Measurements from ENCODE around the gene INSC.
A peak's percentile ranks its signal among the peaks of the same experiment; 100 is the strongest.

INSC gene

GRCh38 chr11:15074206-15075161, 40.2 kb upstream of the INSC start:
- TF ChIP-seq YY1 (IDR thresholded peaks at IDR 0.05; ENCODE audit: low read depth) = no peak
- TF ChIP-seq CREB1 (IDR thresholded peaks at IDR 0.05; ENCODE audit: low read depth) = no peak
- peak; percentile 81 for TF ChIP-seq RAD21 (IDR thresholded peaks at IDR 0.05; ENCODE audit: low read depth)
- TF ChIP-seq EGR1 (IDR thresholded peaks at IDR 0.05) = no peak
- no peak for TF ChIP-seq EP300 (IDR thresholded peaks at IDR 0.05; ENCODE audit: borderline replicate concordance)
- TF ChIP-seq TCF12 (IDR thresholded peaks at IDR 0.05; ENCODE audit: low read depth) = no peak
- TF ChIP-seq FOXM1 (IDR thresholded peaks at IDR 0.05; ENCODE audit: borderline replicate concordance, low read depth) = no peak
- TF ChIP-seq, protein P1, sequence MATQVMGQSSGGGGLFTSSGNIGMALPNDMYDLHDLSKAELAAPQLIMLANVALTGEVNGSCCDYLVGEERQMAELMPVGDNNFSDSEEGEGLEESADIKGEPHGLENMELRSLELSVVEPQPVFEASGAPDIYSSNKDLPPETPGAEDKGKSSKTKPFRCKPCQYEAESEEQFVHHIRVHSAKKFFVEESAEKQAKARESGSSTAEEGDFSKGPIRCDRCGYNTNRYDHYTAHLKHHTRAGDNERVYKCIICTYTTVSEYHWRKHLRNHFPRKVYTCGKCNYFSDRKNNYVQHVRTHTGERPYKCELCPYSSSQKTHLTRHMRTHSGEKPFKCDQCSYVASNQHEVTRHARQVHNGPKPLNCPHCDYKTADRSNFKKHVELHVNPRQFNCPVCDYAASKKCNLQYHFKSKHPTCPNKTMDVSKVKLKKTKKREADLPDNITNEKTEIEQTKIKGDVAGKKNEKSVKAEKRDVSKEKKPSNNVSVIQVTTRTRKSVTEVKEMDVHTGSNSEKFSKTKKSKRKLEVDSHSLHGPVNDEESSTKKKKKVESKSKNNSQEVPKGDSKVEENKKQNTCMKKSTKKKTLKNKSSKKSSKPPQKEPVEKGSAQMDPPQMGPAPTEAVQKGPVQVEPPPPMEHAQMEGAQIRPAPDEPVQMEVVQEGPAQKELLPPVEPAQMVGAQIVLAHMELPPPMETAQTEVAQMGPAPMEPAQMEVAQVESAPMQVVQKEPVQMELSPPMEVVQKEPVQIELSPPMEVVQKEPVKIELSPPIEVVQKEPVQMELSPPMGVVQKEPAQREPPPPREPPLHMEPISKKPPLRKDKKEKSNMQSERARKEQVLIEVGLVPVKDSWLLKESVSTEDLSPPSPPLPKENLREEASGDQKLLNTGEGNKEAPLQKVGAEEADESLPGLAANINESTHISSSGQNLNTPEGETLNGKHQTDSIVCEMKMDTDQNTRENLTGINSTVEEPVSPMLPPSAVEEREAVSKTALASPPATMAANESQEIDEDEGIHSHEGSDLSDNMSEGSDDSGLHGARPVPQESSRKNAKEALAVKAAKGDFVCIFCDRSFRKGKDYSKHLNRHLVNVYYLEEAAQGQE (IDR thresholded peaks at IDR 0.05; ENCODE audit: low read depth) = no peak
- TF ChIP-seq TAF1 (IDR thresholded peaks at IDR 0.05; ENCODE audit: low read depth) = no peak
- TF ChIP-seq CEBPB (IDR thresholded peaks at IDR 0.05) = no peak
- TF ChIP-seq TEAD4 (IDR thresholded peaks at IDR 0.05) = no peak
- no peak for TF ChIP-seq NFIC (IDR thresholded peaks at IDR 0.05)
- TF ChIP-seq, protein P2, sequence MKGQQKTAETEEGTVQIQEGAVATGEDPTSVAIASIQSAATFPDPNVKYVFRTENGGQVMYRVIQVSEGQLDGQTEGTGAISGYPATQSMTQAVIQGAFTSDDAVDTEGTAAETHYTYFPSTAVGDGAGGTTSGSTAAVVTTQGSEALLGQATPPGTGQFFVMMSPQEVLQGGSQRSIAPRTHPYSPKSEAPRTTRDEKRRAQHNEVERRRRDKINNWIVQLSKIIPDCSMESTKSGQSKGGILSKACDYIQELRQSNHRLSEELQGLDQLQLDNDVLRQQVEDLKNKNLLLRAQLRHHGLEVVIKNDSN (IDR thresholded peaks at IDR 0.05) = peak; percentile 47
- TF ChIP-seq ZBTB7A (IDR thresholded peaks at IDR 0.05; ENCODE audit: low read depth) = peak; percentile 40; the same call in 1 of the 2 replicates
- peak; percentile 40 for TF ChIP-seq MAX (IDR thresholded peaks at IDR 0.05)

DNA sequence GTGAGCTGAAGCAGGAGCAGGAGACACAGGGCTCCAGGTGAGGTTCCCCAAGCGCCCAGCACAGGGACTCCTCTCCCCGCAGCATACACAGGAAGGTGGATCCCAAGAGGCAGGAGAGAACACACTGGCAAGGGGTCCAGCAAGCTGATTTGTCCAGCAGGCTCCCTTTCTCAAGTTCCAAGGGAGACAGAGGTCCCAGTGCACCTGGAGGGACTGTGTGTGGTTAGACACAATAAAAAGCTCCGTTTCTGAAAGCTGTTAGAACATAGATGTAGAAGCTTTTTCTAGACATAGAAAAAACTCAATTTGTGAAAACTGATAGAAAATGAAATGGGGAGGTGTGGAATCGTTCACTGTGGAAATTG, 39.6 kb upstream of the INSC start:
- no peak for TF ChIP-seq CEBPB (IDR thresholded peaks at IDR 0.05)
- TF ChIP-seq RAD21 (IDR thresholded peaks at IDR 0.05; ENCODE audit: low read depth) = no peak
- no peak for TF ChIP-seq MAX (IDR thresholded peaks at IDR 0.05)
- TF ChIP-seq YY1 (IDR thresholded peaks at IDR 0.05; ENCODE audit: low read depth) = no peak
- TF ChIP-seq CREB1 (IDR thresholded peaks at IDR 0.05; ENCODE audit: low read depth) = no peak
- TF ChIP-seq, protein P1 (IDR thresholded peaks at IDR 0.05; ENCODE audit: low read depth) = no peak
- TF ChIP-seq TEAD4 (IDR thresholded peaks at IDR 0.05) = no peak
- no peak for TF ChIP-seq TCF12 (IDR thresholded peaks at IDR 0.05; ENCODE audit: low read depth)
- no peak for TF ChIP-seq ZBTB7A (IDR thresholded peaks at IDR 0.05; ENCODE audit: low read depth)
- no peak for TF ChIP-seq FOXM1 (IDR thresholded peaks at IDR 0.05; ENCODE audit: borderline replicate concordance, low read depth)
- TF ChIP-seq, protein P2 (IDR thresholded peaks at IDR 0.05) = no peak
- no peak for TF ChIP-seq TAF1 (IDR thresholded peaks at IDR 0.05; ENCODE audit: low read depth)
- TF ChIP-seq NFIC (IDR thresholded peaks at IDR 0.05) = no peak
- no peak for TF ChIP-seq EGR1 (IDR thresholded peaks at IDR 0.05)
- no peak for TF ChIP-seq EP300 (IDR thresholded peaks at IDR 0.05; ENCODE audit: borderline replicate concordance)

DNA sequence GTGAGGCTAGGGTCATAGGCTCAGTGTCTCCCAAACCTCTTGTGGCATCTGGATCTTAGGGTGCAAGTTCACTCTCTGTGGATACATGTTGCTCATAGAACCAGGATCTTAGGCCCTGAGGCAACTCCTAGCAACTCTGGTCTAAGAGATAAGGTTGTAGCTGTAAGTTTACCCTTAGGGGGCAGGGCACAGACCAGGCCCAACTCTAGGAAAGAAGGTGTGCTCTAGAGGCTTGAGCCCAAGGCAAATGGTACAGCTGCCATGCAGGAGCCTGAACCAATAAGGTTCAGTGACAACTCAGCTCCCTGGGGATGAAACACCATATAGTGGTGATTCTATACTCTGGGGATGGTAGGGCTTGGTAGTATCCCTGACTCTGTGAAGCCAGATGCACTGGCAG, 23.5 kb upstream of the INSC start:
- TF ChIP-seq RAD21 (IDR thresholded peaks at IDR 0.05; ENCODE audit: low read depth) = no peak
- TF ChIP-seq FOXM1 (IDR thresholded peaks at IDR 0.05; ENCODE audit: borderline replicate concordance, low read depth) = no peak
- TF ChIP-seq, protein P1 (IDR thresholded peaks at IDR 0.05; ENCODE audit: low read depth) = no peak
- TF ChIP-seq CEBPB (IDR thresholded peaks at IDR 0.05) = no peak
- no peak for TF ChIP-seq TCF12 (IDR thresholded peaks at IDR 0.05; ENCODE audit: low read depth)
- no peak for TF ChIP-seq CREB1 (IDR thresholded peaks at IDR 0.05; ENCODE audit: low read depth)

DNA sequence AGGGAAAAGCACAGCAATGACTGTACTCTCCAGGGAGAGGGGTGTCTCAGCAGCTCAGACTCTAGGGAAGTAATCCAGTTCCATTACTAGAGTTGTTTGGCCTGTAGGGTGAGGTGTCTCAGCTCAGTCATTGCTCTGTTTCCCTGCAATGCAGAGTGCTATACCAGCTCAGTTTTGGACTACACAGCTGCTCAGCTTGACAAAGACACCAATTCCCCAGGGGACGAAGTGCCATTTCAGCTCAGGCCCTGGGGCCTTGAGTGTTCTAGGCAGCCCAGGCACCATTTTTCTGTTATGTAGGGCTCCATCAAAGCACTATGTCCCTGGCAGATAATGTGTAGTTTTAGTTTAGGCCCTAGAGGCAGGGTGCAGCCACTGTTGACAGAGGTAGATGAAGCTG, 23.1 kb upstream of the INSC start:
- TF ChIP-seq TEAD4 (IDR thresholded peaks at IDR 0.05) = no peak
- no peak for TF ChIP-seq TCF12 (IDR thresholded peaks at IDR 0.05; ENCODE audit: low read depth)
- no peak for TF ChIP-seq EP300 (IDR thresholded peaks at IDR 0.05; ENCODE audit: borderline replicate concordance)
- TF ChIP-seq CEBPB (IDR thresholded peaks at IDR 0.05) = no peak
- TF ChIP-seq, protein P1 (IDR thresholded peaks at IDR 0.05; ENCODE audit: low read depth) = no peak
- TF ChIP-seq EGR1 (IDR thresholded peaks at IDR 0.05) = no peak
- no peak for TF ChIP-seq TAF1 (IDR thresholded peaks at IDR 0.05; ENCODE audit: low read depth)
- TF ChIP-seq YY1 (IDR thresholded peaks at IDR 0.05; ENCODE audit: low read depth) = no peak
- no peak for TF ChIP-seq FOXM1 (IDR thresholded peaks at IDR 0.05; ENCODE audit: borderline replicate concordance, low read depth)
- TF ChIP-seq, protein P2 (IDR thresholded peaks at IDR 0.05) = no peak
- no peak for TF ChIP-seq RAD21 (IDR thresholded peaks at IDR 0.05; ENCODE audit: low read depth)
- TF ChIP-seq ZBTB7A (IDR thresholded peaks at IDR 0.05; ENCODE audit: low read depth) = no peak
- no peak for TF ChIP-seq MAX (IDR thresholded peaks at IDR 0.05)
- no peak for TF ChIP-seq CREB1 (IDR thresholded peaks at IDR 0.05; ENCODE audit: low read depth)
- no peak for TF ChIP-seq NFIC (IDR thresholded peaks at IDR 0.05)
